ENCODE results near the gene FAAH2.
"Not testable (repeated sequence)": the region's sequence is repeated elsewhere in the genome, so short reads cannot be mapped to it uniquely, and the experiment has no call there.

Gene FAAH2

GRCh38 chrX:57286507-57287251, at the start of gene FAAH2:
Gene FAAH2, plus strand, starts transcription at chrX:57286706. Its CDS starts 120 bp downstream, at chrX:57286826.
- DNase-seq, result peak; percentile 87

- DNase-seq, result no peak
These were observed 44.5 kb upstream of the FAAH2 start for GRCh38 chrX:57241967-57242366.

- DNase-seq, result no peak
These were observed 34.5 kb upstream of the FAAH2 start for GRCh38 chrX:57251965-57252364.

- DNase-seq, result no peak
These were observed 21.4 kb upstream of the FAAH2 start for GRCh38 chrX:57265126-57265525.

- no peak for DNase-seq
These were observed 20.2 kb upstream of the FAAH2 start for GRCh38 chrX:57266275-57266674.

- DNase-seq, result no peak
These were observed 19.6 kb upstream of the FAAH2 start for GRCh38 chrX:57266871-57267270.

- no peak for DNase-seq
These were observed 19.2 kb upstream of the FAAH2 start for GRCh38 chrX:57267308-57267707.

GRCh38 chrX:57270980-57271379, 15.5 kb upstream of the FAAH2 start:
- no peak for DNase-seq

GRCh38 chrX:57282568-57282967, 3.9 kb upstream of the FAAH2 start:
- DNase-seq, result peak; percentile 32

- DNase-seq, result no peak
These were observed 1.5 kb upstream of the FAAH2 start for GRCh38 chrX:57285001-57285400.

- peak; percentile 44 for DNase-seq
These were observed 2.6 kb downstream of the FAAH2 start for GRCh38 chrX:57289089-57289488.

GRCh38 chrX:57294961-57295360, 8.5 kb downstream of the FAAH2 start:
- DNase-seq, result no peak

- not testable (repeated sequence) for DNase-seq
These were observed 9.2 kb downstream of the FAAH2 start for GRCh38 chrX:57295679-57296078.

- DNase-seq, result no peak
These were observed 27.2 kb downstream of the FAAH2 start for GRCh38 chrX:57313583-57314215.

- DNase-seq, result no peak
These were observed 42.5 kb downstream of the FAAH2 start for GRCh38 chrX:57329008-57329407.

GRCh38 chrX:57335790-57336189, 49.3 kb downstream of the FAAH2 start:
- DNase-seq, result not testable (repeated sequence)

- no peak for DNase-seq
These were observed 67.1 kb downstream of the FAAH2 start for GRCh38 chrX:57353472-57354132.

- DNase-seq, result no peak
These were observed 77.6 kb downstream of the FAAH2 start for GRCh38 chrX:57364145-57364544.

- DNase-seq, result no peak
These were observed 79.9 kb downstream of the FAAH2 start for GRCh38 chrX:57366430-57366829.

- no peak for DNase-seq
These were observed 81.1 kb downstream of the FAAH2 start for GRCh38 chrX:57367649-57368048.

GRCh38 chrX:57368158-57368557, 81.7 kb downstream of the FAAH2 start:
- DNase-seq, result no peak

GRCh38 chrX:57379296-57379695, 92.8 kb downstream of the FAAH2 start:
- no peak for DNase-seq

GRCh38 chrX:57380026-57380796, 93.7 kb downstream of the FAAH2 start:
- DNase-seq, result no peak

Data from CD4-positive, alpha-beta T cell treated with Interleukin-4 for 4 hours (primary cell).